HCT116 (cell line): Measurements from ENCODE around the gene MUS81. TPM values are rescaled to one million over a fixed set of nuclear protein-coding genes. Genes with fewer than 3 reads are reported as not detected.
A peak's percentile ranks its signal among the peaks of the same experiment; 100 is the strongest.

Source experiments
- ATAC-seq: fragments of 200-7000 bp; cut with Tn5 transposase; 2 replicates; pipeline ENCODE4 v1.9.1; 2020; ENCODE audit warnings: mild to moderate bottlenecking, moderate library complexity
- BruUV-seq: library from RNA; stranded (reverse); fragments of 400-500 nt; replicated peaks from 2 replicates; lab custom pipeline; 2021; lab: Mats Ljungman, UMichigan
- CTCF ChIA-PET: fragments of 300-600 bp; sonication (Branson Sonifier 250); formaldehyde crosslinking; loops from one replicate; lab custom pipeline; 2021; ENCODE audit warnings: antibody characterized with exemption; lab: Charles Lee
- POLR2A ChIA-PET: fragments of 300-600, 350-600 bp; sonication (Branson Sonifier 250); formaldehyde crosslinking; loops from one replicate; lab custom pipeline; 2021; ENCODE audit warnings: antibody characterized with exemption; lab: Charles Lee
- RAD21 ChIA-PET, 2 experiments: fragments of 300-600 bp; sonication (Branson Sonifier 250); formaldehyde crosslinking; loops; one replicate each; lab custom pipeline; 2023; ENCODE audit warnings: low total read pairs in 2 of 2; ENCODE audit not compliant: uncharacterized antibody in 2 of 2, unreplicated experiment in 2 of 2, low non-redundant PET in 1 of 2; lab: Charles Lee
- DNase-seq: peaks from one replicate; pipeline ENCODE4 v3.0.0-alpha.2; 2010; ENCODE audit warnings: low read depth, low spot score
- H2AFZ ChIP-seq: fragments of 200-600 bp; shearing (Covaris generic), sonication (generic); 2 replicates; pipeline ENCODE4 v1.6.1; 2017; ENCODE audit warnings: low read depth, mixed run types, mixed read lengths, antibody characterized with exemption, low read length; ENCODE audit not compliant: poor library complexity, severe bottlenecking
- H3K27ac ChIP-seq: 2 replicates; pipeline ENCODE4 v1.5.1; 2012; ENCODE audit warnings: low read depth, low read length
- H3K27me3 ChIP-seq: fragments of 200-600 bp; sonication (generic); 2 replicates; pipeline ENCODE4 v1.6.1; 2016; ENCODE audit warnings: mixed run types, low read length, mixed read lengths; ENCODE audit not compliant: insufficient read depth
- H3K36me3 ChIP-seq, 2 experiments: fragments of 200-500 bp in 1 of 2; fragments of 200-600 bp in 1 of 2; sonication (Bioruptor generic) in 1 of 2; sonication (generic) in 1 of 2; 2 replicates each; pipeline versions ENCODE4 v1.5.1 to v1.6.1; 2014 to 2016; ENCODE audit warnings: low read length in 2 of 2, inconsistent platforms in 1 of 2, mixed read lengths in 1 of 2, mixed run types in 1 of 2; ENCODE audit not compliant: insufficient read depth in 2 of 2, control insufficient read depth in 1 of 2
- H3K4me1 ChIP-seq, 2 experiments: fragments of 200-600 bp in 1 of 2; sonication (generic) in 1 of 2; 2 replicates each; pipeline versions ENCODE4 v1.5.1 to v1.6.1; 2012 to 2017; ENCODE audit warnings: low read length in 2 of 2, inconsistent platforms in 1 of 2, mild to moderate bottlenecking in 1 of 2, mixed read lengths in 1 of 2, mixed run types in 1 of 2, moderate library complexity in 1 of 2; ENCODE audit not compliant: insufficient read depth in 2 of 2, control insufficient read depth in 1 of 2
- H3K4me2 ChIP-seq: fragments of 200-600 bp; sonication (generic); 2 replicates; pipeline ENCODE4 v1.6.1; 2017; ENCODE audit warnings: mixed run types, low read length, mixed read lengths
- H3K4me3 ChIP-seq, 2 experiments: fragments of 200-600 bp in 1 of 2; sonication (generic) in 1 of 2; replicated peaks in 1 of 2; 2 replicates each; pipeline ENCODE4 v1.5.1; 2011 to 2016; ENCODE audit warnings: low read length in 2 of 2, control low read depth in 1 of 2, low read depth in 1 of 2, mild to moderate bottlenecking in 1 of 2, mixed read lengths in 1 of 2, mixed run types in 1 of 2
- H3K79me2 ChIP-seq: fragments of 200-600 bp; sonication (generic); 2 replicates; pipeline ENCODE4 v1.6.1; 2017; ENCODE audit warnings: mild to moderate bottlenecking, mixed run types, low read length, moderate library complexity, mixed read lengths; ENCODE audit not compliant: insufficient read depth
- H3K9ac ChIP-seq: fragments of 200-600 bp; sonication (generic); 2 replicates; pipeline ENCODE4 v1.6.1; 2016; ENCODE audit warnings: low read length, mixed read lengths
- H3K9me2 ChIP-seq: fragments of 200-600 bp; sonication (generic), shearing (Covaris generic); 2 replicates; pipeline ENCODE4 v1.6.1; 2017; ENCODE audit warnings: mixed run types, mild to moderate bottlenecking, moderate library complexity; ENCODE audit not compliant: insufficient read depth
- H3K9me3 ChIP-seq, 2 experiments: fragments of 200-500 bp in 1 of 2; fragments of 200-600 bp in 1 of 2; sonication (Bioruptor generic) in 1 of 2; sonication (generic) in 1 of 2; 2 replicates each; pipeline ENCODE4 v1.6.1; 2014 to 2017; ENCODE audit warnings: low read length in 2 of 2, mixed read lengths in 2 of 2, inconsistent platforms in 1 of 2, low read depth in 1 of 2, mild to moderate bottlenecking in 1 of 2, mixed run types in 1 of 2, moderate library complexity in 1 of 2; ENCODE audit not compliant: control insufficient read depth in 1 of 2, insufficient read depth in 1 of 2
- H4K20me1 ChIP-seq: fragments of 200-600 bp; sonication (generic), shearing (Covaris generic); 2 replicates; pipeline ENCODE4 v1.6.1; 2017; ENCODE audit warnings: mixed run types, mild to moderate bottlenecking, moderate library complexity; ENCODE audit not compliant: insufficient read depth
- CBX3 ChIP-seq: IDR thresholded peaks from 2 replicates; pipeline ENCODE4 v1.6.1; 2012; ENCODE audit warnings: low read depth
- CEBPB ChIP-seq: IDR thresholded peaks from 2 replicates; pipeline ENCODE4 v1.6.1; 2012; ENCODE audit warnings: low read depth
- EGR1 ChIP-seq: IDR thresholded peaks from 2 replicates; pipeline ENCODE4 v1.6.1; 2012; ENCODE audit warnings: low read depth
- ELF1 ChIP-seq: IDR thresholded peaks from 2 replicates; pipeline ENCODE4 v1.6.1; 2012; ENCODE audit warnings: low read depth, borderline replicate concordance
- EZH2phosphoT487 ChIP-seq: fragments of 200-600 bp; IDR thresholded peaks from 2 replicates; pipeline ENCODE4 v1.6.1; 2018; ENCODE audit warnings: antibody characterized with exemption, borderline replicate concordance
- FOSL1 ChIP-seq: IDR thresholded peaks from 2 replicates; pipeline ENCODE4 v1.6.1; 2012; ENCODE audit warnings: low read depth
- JUND ChIP-seq: IDR thresholded peaks from 2 replicates; pipeline ENCODE4 v1.6.1; 2012
- POLR2A ChIP-seq: IDR thresholded peaks from 2 replicates; pipeline ENCODE4 v1.7.0; 2011; ENCODE audit warnings: borderline replicate concordance; ENCODE audit not compliant: insufficient read depth, insufficient read length; ENCODE audit errors: extremely low read depth
- POLR2AphosphoS5 ChIP-seq: IDR thresholded peaks from 2 replicates; pipeline ENCODE4 v1.6.1; 2011; ENCODE audit warnings: mild to moderate bottlenecking, low read depth, low read length, moderate library complexity
- RAD21 ChIP-seq: IDR thresholded peaks from 2 replicates; pipeline ENCODE4 v1.6.1; 2012; ENCODE audit warnings: low read depth, mild to moderate bottlenecking
- SIN3A ChIP-seq: IDR thresholded peaks from 2 replicates; pipeline ENCODE4 v1.6.1; 2012; ENCODE audit warnings: low read depth
- SP1 ChIP-seq: IDR thresholded peaks from 2 replicates; pipeline ENCODE4 v1.6.1; 2012; ENCODE audit warnings: low read depth
- SRF ChIP-seq: IDR thresholded peaks from 2 replicates; pipeline ENCODE4 v1.6.1; 2012; ENCODE audit warnings: low read depth
- TCF7L2 ChIP-seq: IDR thresholded peaks from 2 replicates; pipeline ENCODE4 v1.7.0; 2011; ENCODE audit warnings: borderline replicate concordance, inconsistent platforms; ENCODE audit not compliant: insufficient read depth, insufficient read length; ENCODE audit errors: extremely low read depth
- YY1 ChIP-seq: IDR thresholded peaks from 2 replicates; pipeline ENCODE4 v1.6.1; 2011; ENCODE audit warnings: low read length, low read depth, moderate library complexity, mild to moderate bottlenecking; ENCODE audit not compliant: insufficient replicate concordance; ENCODE audit errors: extremely low read depth
- ZFX ChIP-seq: fragments of 450-650 bp; IDR thresholded peaks from 2 replicates; pipeline ENCODE4 v1.6.1; 2017
- ZNF274 ChIP-seq: fragments of 200-500 bp; sonication (Bioruptor generic); IDR thresholded peaks from 2 replicates; pipeline ENCODE4 v1.6.1; 2014; ENCODE audit warnings: mild to moderate bottlenecking, low read depth, low read length, inconsistent platforms
- intact Hi-C: fragments of 100-400 bp; cut with micrococcal nuclease; formaldehyde crosslinking; loops from 2 replicates; pipeline ENCODE4 v1.10.0; 2022
- total RNA-seq: library from RNA; stranded (reverse); gene quantifications from one replicate; pipeline ENCODE4 v1.2.1, GENCODE V29; 2021; ENCODE audit not compliant: unreplicated experiment
- TF ChIP-seq, protein P1 (sequence below): IDR thresholded peaks from 2 replicates; pipeline ENCODE4 v1.6.1; 2012
- TF ChIP-seq, protein P2 (sequence below): IDR thresholded peaks from 2 replicates; pipeline ENCODE4 v1.6.1; 2012
- TF ChIP-seq, protein P3 (sequence below): IDR thresholded peaks from 2 replicates; pipeline ENCODE4 v1.6.1; 2011; ENCODE audit warnings: mild to moderate bottlenecking, low read length, moderate library complexity; ENCODE audit not compliant: insufficient replicate concordance; ENCODE audit errors: extremely low read depth
- TF ChIP-seq, protein P4 (sequence below): IDR thresholded peaks from 2 replicates; pipeline ENCODE4 v1.6.1; 2012; ENCODE audit warnings: low read depth

Gene MUS81
- total RNA-seq, 1 experiment from 2014 or later = 47.2 TPM

DNA sequence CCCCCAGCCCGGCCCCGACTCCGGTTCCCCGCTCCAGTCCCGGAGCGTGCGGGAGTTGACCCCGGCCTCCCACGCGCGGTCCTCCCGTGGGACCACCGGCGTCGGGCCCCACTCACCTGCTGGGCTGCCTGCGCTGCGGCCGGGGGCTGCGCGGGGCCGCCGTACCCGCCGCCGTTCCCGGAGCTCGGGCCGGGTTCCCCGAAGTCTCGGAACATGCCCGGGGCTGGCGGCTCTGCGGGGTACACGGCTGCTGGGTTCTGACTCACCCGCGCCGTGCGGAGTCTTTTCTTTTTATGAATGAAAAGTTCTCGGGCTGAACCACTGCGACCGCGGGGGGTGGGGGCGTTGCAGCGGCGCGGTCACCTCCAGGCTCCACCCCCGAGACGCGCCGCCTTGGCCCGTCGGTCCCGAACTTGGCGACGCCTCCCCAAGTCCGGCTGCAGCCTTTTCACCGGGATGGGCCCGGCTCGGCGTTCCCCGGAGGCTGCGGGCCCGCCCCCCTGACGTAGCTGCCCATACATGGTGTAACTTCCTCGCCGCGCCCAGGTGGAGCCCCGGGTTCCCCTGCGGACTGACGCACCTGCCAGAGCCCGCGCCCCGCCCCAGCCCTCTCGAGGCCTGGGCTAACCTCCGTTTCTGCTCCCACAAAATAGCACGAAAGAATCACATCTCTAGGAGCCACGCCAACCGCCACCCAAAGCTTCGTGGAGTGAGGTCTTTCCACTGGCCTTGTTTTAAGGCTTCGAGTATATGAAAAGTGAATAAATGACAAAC lies 40.1 kb downstream of the MUS81 start, which contains the start of gene FOSL1:
TSS of gene FOSL1 (minus strand) at position 264 of the 774 bp plus-strand sequence. CDS start at position 215, 49 bp downstream.
- Histone ChIP-seq H3K4me3 (peak within 1 kb of the TSS; percentile 90 to 98), H3K36me3 (peaks cover 6 to 38% of the 10 kb centered on the region in 2 experiments; a peak in 3 of 4 replicates), H3K9me2 (no peaks in the 10 kb centered on the region), H2AFZ (no peak within 1 kb of the TSS), H3K79me2 (peaks cover 57% of the 10 kb centered on the region), H3K9me3 (no peaks in the 10 kb centered on the region), H3K27ac (peak within 1 kb of the TSS; percentile 99), H3K4me2 (peak within 1 kb of the TSS; percentile 71), H3K9ac (peak within 1 kb of the TSS; percentile 99), H3K4me1 (peaks cover 51 to 85% of the 10 kb centered on the region in 2 experiments), H3K27me3 (no peaks in the 10 kb centered on the region), H4K20me1 (peaks cover 23% of the 10 kb centered on the region; the same call in 1 of the 2 replicates)
- no TSS peak for BruUV-seq
- ChIA-PET POLR2A (interaction anchor here (1.2 to 10.9 kb wide), 5 partner anchors 10 to 41 kb away, joined by 6 to 124 read pairs (median 30); partner anchors contain the start of genes CCDC85B, FIBP and MUS81), RAD21 (no interaction called here), CTCF (interaction anchor here (0.9 to 1.2 kb wide), 4 partner anchors 9 to 16 kb away, joined by 5 to 6 read pairs (median 6); partner anchors contain the start of genes CCDC85B and FIBP)
- ATAC-seq = peak; percentile 79
- intact Hi-C loops = loop anchor here (1.0 kb wide), 1 partner anchor 16 kb away; no protein-coding TSS in a partner anchor
- peak; percentile 97 for DNase-seq
- no peak for TF ChIP-seq JUND
- TF ChIP-seq, protein P1, sequence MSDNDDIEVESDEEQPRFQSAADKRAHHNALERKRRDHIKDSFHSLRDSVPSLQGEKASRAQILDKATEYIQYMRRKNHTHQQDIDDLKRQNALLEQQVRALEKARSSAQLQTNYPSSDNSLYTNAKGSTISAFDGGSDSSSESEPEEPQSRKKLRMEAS = no peak
- no peak for TF ChIP-seq ZNF274
- peak; percentile 99 for TF ChIP-seq POLR2AphosphoS5
- TF ChIP-seq, protein P2, sequence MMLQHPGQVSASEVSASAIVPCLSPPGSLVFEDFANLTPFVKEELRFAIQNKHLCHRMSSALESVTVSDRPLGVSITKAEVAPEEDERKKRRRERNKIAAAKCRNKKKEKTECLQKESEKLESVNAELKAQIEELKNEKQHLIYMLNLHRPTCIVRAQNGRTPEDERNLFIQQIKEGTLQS = no peak
- TF ChIP-seq, protein P3, sequence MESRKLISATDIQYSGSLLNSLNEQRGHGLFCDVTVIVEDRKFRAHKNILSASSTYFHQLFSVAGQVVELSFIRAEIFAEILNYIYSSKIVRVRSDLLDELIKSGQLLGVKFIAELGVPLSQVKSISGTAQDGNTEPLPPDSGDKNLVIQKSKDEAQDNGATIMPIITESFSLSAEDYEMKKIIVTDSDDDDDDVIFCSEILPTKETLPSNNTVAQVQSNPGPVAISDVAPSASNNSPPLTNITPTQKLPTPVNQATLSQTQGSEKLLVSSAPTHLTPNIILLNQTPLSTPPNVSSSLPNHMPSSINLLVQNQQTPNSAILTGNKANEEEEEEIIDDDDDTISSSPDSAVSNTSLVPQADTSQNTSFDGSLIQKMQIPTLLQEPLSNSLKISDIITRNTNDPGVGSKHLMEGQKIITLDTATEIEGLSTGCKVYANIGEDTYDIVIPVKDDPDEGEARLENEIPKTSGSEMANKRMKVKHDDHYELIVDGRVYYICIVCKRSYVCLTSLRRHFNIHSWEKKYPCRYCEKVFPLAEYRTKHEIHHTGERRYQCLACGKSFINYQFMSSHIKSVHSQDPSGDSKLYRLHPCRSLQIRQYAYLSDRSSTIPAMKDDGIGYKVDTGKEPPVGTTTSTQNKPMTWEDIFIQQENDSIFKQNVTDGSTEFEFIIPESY = peak; percentile 36
- TF ChIP-seq RAD21 = no peak
- TF ChIP-seq ELF1 = no peak
- TF ChIP-seq SRF = no peak
- peak; percentile 97 for TF ChIP-seq POLR2A
- TF ChIP-seq, protein P4, sequence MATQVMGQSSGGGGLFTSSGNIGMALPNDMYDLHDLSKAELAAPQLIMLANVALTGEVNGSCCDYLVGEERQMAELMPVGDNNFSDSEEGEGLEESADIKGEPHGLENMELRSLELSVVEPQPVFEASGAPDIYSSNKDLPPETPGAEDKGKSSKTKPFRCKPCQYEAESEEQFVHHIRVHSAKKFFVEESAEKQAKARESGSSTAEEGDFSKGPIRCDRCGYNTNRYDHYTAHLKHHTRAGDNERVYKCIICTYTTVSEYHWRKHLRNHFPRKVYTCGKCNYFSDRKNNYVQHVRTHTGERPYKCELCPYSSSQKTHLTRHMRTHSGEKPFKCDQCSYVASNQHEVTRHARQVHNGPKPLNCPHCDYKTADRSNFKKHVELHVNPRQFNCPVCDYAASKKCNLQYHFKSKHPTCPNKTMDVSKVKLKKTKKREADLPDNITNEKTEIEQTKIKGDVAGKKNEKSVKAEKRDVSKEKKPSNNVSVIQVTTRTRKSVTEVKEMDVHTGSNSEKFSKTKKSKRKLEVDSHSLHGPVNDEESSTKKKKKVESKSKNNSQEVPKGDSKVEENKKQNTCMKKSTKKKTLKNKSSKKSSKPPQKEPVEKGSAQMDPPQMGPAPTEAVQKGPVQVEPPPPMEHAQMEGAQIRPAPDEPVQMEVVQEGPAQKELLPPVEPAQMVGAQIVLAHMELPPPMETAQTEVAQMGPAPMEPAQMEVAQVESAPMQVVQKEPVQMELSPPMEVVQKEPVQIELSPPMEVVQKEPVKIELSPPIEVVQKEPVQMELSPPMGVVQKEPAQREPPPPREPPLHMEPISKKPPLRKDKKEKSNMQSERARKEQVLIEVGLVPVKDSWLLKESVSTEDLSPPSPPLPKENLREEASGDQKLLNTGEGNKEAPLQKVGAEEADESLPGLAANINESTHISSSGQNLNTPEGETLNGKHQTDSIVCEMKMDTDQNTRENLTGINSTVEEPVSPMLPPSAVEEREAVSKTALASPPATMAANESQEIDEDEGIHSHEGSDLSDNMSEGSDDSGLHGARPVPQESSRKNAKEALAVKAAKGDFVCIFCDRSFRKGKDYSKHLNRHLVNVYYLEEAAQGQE = no peak
- TF ChIP-seq TCF7L2 = peak; percentile 50
- no peak for TF ChIP-seq EZH2phosphoT487
- peak; percentile 39; the same call in 1 of the 2 replicates for TF ChIP-seq ZFX
- TF ChIP-seq YY1 = peak; percentile 4
- no peak for TF ChIP-seq SIN3A
- no peak for TF ChIP-seq CBX3
- no peak for TF ChIP-seq EGR1
- no peak for TF ChIP-seq CEBPB
- TF ChIP-seq SP1 = no peak
- no peak for TF ChIP-seq FOSL1
